Smooth muscle cell (in vitro differentiated cells): ENCODE data around the gene HMX2. TPM values are rescaled to one million over a fixed set of nuclear protein-coding genes. Genes with fewer than 3 reads are reported as not detected.
A peak's percentile ranks its signal among the peaks of the same experiment; 100 is the strongest.

Experiments used
- DNase-seq: peaks from one replicate; lab custom pipeline; 2025; ENCODE audit not compliant: unreplicated experiment; lab: John Stamatoyannopoulos, UW
- H2AFZ ChIP-seq: fragments of 200-600 bp; sonication (generic); 2 replicates; pipeline ENCODE4 v1.6.0; 2016; ENCODE audit warnings: antibody characterized with exemption, low read depth, mild to moderate bottlenecking
- H3F3A ChIP-seq: fragments of 200-600 bp; sonication (generic); 2 replicates; pipeline ENCODE4 v1.6.0; 2017; ENCODE audit warnings: antibody characterized with exemption, low read depth
- H3K27ac ChIP-seq: fragments of 200-600 bp; sonication (generic); 2 replicates; pipeline ENCODE4 v1.5.1; 2016; ENCODE audit warnings: low read depth, mild to moderate bottlenecking
- H3K27me3 ChIP-seq: fragments of 200-600 bp; sonication (generic); 2 replicates; pipeline ENCODE4 v1.6.1; 2016; ENCODE audit warnings: low read depth, mild to moderate bottlenecking
- H3K36me3 ChIP-seq: fragments of 200-600 bp; sonication (generic); 2 replicates; pipeline ENCODE4 v1.5.1; 2016; ENCODE audit warnings: low read depth
- H3K4me1 ChIP-seq: fragments of 200-600 bp; sonication (generic); 2 replicates; pipeline ENCODE4 v1.5.1; 2016; ENCODE audit warnings: low read depth
- H3K4me2 ChIP-seq: fragments of 200-600 bp; sonication (generic); 2 replicates; pipeline ENCODE4 v1.6.0; 2016; ENCODE audit warnings: mild to moderate bottlenecking
- H3K4me3 ChIP-seq: fragments of 200-600 bp; sonication (generic); 2 replicates; pipeline ENCODE4 v1.5.1; 2016; ENCODE audit warnings: mild to moderate bottlenecking
- H3K79me2 ChIP-seq: fragments of 200-600 bp; sonication (generic); 2 replicates; pipeline ENCODE4 v1.6.0; 2016; ENCODE audit warnings: low read depth, mild to moderate bottlenecking
- H3K9ac ChIP-seq: fragments of 200-600 bp; sonication (generic); 2 replicates; pipeline ENCODE4 v1.6.0; 2016; ENCODE audit warnings: low read depth
- H3K9me3 ChIP-seq: fragments of 200-600 bp; sonication (generic); replicated peaks from 2 replicates; pipeline ENCODE4 v1.5.1; 2016; ENCODE audit warnings: low read depth
- H4K20me1 ChIP-seq: fragments of 200-600 bp; sonication (generic); 2 replicates; pipeline ENCODE4 v1.6.0; 2016; ENCODE audit warnings: low read depth
- CTCF ChIP-seq: fragments of 200-600 bp; sonication (generic); IDR thresholded peaks from 2 replicates; pipeline ENCODE4 v1.5.1; 2017; ENCODE audit warnings: borderline replicate concordance, mild to moderate bottlenecking, antibody characterized with exemption; ENCODE audit not compliant: insufficient read depth, poor library complexity, severe bottlenecking
- WGBS: methylation state at CpG from one replicate; pipeline ENCODE4 v1.1.7; 2016; ENCODE audit warnings: low lambda C conversion rate; 5-methylcytosine and 5-hydroxymethylcytosine counted together
- polyA plus RNA-seq: library from polyadenylated mRNA; unstranded; fragments of >200 nt; fragmentation: Nextera tagmentation; extraction: Ambion mirVana; gene quantifications from 2 replicates; pipeline ENCODE4 v1.2.1, GENCODE V29; 2016
- total RNA-seq: library from RNA; depleted of rRNA; stranded (reverse); fragments of >200 nt; gene quantifications from 2 replicates; pipeline ENCODE4 v1.2.3, GENCODE V29; 2014

Gene HMX2
- total and polyA plus RNA-seq, 2 experiments from 2014 or later: not detected

DNA sequence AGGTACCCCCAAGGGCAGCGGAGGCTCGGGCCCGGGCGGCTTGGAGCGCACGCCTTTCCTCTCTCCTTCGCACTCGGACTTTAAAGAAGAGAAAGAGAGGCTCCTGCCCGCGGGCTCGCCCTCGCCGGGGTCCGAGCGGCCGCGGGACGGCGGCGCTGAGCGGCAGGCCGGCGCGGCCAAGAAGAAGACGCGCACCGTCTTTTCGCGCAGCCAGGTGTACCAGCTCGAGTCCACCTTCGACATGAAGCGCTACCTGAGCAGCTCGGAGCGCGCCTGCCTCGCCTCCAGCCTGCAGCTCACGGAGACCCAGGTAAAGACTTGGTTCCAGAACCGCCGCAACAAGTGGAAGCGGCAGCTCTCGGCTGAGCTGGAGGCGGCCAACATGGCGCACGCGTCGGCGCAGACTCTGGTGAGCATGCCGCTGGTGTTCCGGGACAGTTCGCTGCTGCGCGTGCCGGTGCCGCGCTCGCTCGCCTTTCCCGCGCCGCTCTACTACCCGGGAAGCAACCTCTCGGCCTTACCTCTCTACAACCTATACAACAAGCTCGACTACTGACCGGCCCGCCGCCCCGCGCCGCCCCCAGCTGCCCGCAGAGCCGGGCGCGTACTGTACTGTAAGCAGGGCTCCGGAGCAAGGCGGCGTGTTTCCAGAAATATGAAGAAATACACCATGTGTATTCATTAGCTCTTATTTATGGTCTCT lies 1.8 kb downstream of the HMX2 start:
- 2% methylated on average over 61 of the region's 76 CpGs for WGBS

GRCh38 chr10:123150271-123150985 lies 2.5 kb downstream of the HMX2 start:
- Histone ChIP-seq H3K36me3 (no peaks in the 10 kb centered on the region), H2AFZ (no peak overlapping the region), H3K79me2 (peaks cover 7% of the 10 kb centered on the region), H3K9ac (no peak overlapping the region), H4K20me1 (peaks cover 7% of the 10 kb centered on the region), H3K4me2 (peak overlapping the region; percentile 86), H3K27ac (no peak overlapping the region), H3F3A (no peaks in the 10 kb centered on the region), H3K4me1 (peaks cover 33% of the 10 kb centered on the region), H3K27me3 (peaks cover 80% of the 10 kb centered on the region), H3K9me3 (no peaks in the 10 kb centered on the region), H3K4me3 (peak overlapping the region; percentile 42)
- TF ChIP-seq CTCF: no peak
- WGBS: 7% methylated on average over 32 of the region's 34 CpGs
- no peak for DNase-seq

More for the DNA sequence above, 1.8 kb downstream of the HMX2 start:
- Histone ChIP-seq H3K4me1 (peaks cover 28% of the 10 kb centered on the region), H3K36me3 (no peaks in the 10 kb centered on the region), H3K27me3 (peaks cover 87% of the 10 kb centered on the region), H3K9ac (no peak overlapping the region), H3F3A (no peaks in the 10 kb centered on the region), H3K4me2 (peak overlapping the region; percentile 86), H3K27ac (no peak overlapping the region), H3K4me3 (peak overlapping the region; percentile 42), H4K20me1 (no peaks in the 10 kb centered on the region), H2AFZ (no peak overlapping the region), H3K79me2 (no peaks in the 10 kb centered on the region), H3K9me3 (no peaks in the 10 kb centered on the region)
- TF ChIP-seq CTCF: no peak
- DNase-seq: no peak

- DNase-seq: no peak
- WGBS: 2% methylated on average over 56 of the region's 56 CpGs
- no peak overlapping the region for H2AFZ ChIP-seq
Observed at GRCh38 chr10:123150986-123151736, 3.2 kb downstream of the HMX2 start.

More at GRCh38 chr10:123150986-123151736, 3.2 kb downstream of the HMX2 start:
- Histone ChIP-seq H3K4me3 (no peak overlapping the region), H4K20me1 (peaks cover 14% of the 10 kb centered on the region), H3K36me3 (peaks cover 5% of the 10 kb centered on the region), H3F3A (no peaks in the 10 kb centered on the region), H3K27me3 (peaks cover 73% of the 10 kb centered on the region), H3K9me3 (no peaks in the 10 kb centered on the region), H3K4me2 (peak overlapping the region; percentile 86), H3K79me2 (peaks cover 14% of the 10 kb centered on the region), H3K4me1 (peaks cover 36% of the 10 kb centered on the region), H3K27ac (no peak overlapping the region), H3K9ac (no peak overlapping the region)
- no peak for TF ChIP-seq CTCF
